NCI-H2029 (cell line): ENCODE results near the gene PTBP2.

Experiments
- DNase-seq: peaks from one replicate; lab custom pipeline; 2025; lab: John Stamatoyannopoulos, UW

The PTBP2 gene

GRCh38 chr1:96825950-96826576, 104.5 kb downstream of the PTBP2 start:
- no peak for DNase-seq

- no peak for DNase-seq
Measured at GRCh38 chr1:96833376-96833775, 111.8 kb downstream of the PTBP2 start.

GRCh38 chr1:96834986-96835385, 113.4 kb downstream of the PTBP2 start:
- no peak for DNase-seq

GRCh38 chr1:96837057-96837780, 115.6 kb downstream of the PTBP2 start:
- DNase-seq: no peak

GRCh38 chr1:96837781-96838216, 116.2 kb downstream of the PTBP2 start:
- no peak for DNase-seq

GRCh38 chr1:96840396-96840795, 118.8 kb downstream of the PTBP2 start:
- no peak for DNase-seq

- no peak for DNase-seq
Measured at GRCh38 chr1:96842215-96842614, 120.6 kb downstream of the PTBP2 start.

GRCh38 chr1:96843196-96843595, 121.6 kb downstream of the PTBP2 start:
- no peak for DNase-seq

- no peak for DNase-seq
Measured at GRCh38 chr1:96843601-96844000, 122.0 kb downstream of the PTBP2 start.

GRCh38 chr1:96845464-96845863, 123.9 kb downstream of the PTBP2 start:
- no peak for DNase-seq

- DNase-seq: no peak
Measured at GRCh38 chr1:96861836-96862235, 140.3 kb downstream of the PTBP2 start.

GRCh38 chr1:96863449-96863848, 141.9 kb downstream of the PTBP2 start:
- no peak for DNase-seq
